ENCODE results near the gene LRRC10.

The LRRC10 gene

DNA sequence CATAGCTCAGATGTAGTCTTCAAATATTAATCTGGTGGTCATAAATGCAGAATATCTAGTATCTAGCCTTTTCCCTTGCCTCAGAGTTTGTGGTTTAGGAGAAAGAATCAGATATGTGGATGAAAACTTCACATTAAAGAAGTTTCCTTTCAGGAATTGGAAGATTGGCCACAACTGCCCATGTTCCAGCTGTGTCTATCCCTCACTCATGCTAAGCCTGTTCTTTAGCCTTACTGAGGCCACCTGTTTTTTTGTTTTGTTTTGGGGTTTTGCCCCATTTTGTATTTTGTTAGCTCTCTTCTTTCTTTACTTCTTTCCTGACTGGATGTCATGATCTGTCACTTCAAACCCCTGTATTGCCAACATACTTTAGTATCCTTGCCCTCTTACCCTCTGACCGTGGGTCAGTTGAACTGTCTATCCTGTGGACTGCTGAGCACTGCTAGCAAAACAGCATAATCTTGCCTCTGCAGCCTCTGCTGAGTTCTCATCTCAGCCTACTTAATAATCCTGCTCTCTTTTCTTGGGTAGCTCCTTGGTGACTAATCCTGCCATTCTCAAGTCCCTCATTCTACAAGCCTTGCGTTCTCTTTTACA lies 47.4 kb downstream of the LRRC10 start:
- no peak for DNase-seq
